GM21717 (cell line): ENCODE results near the gene MCTP2.
"Not testable (repeated sequence)": the region's sequence is repeated elsewhere in the genome, so short reads cannot be mapped to it uniquely, and the experiment has no call there.

ENCODE experiments used
- ATAC-seq: cut with Tn5 transposase; IDR thresholded peaks from one replicate; pipeline ENCODE4 v1.9.1; 2021; ENCODE audit warnings: mild to moderate bottlenecking, moderate library complexity; ENCODE audit not compliant: unreplicated experiment

Gene MCTP2

GRCh38 chr15:94493176-94493575, 261.8 kb downstream of the MCTP2 start:
- no peak for ATAC-seq

DNA sequence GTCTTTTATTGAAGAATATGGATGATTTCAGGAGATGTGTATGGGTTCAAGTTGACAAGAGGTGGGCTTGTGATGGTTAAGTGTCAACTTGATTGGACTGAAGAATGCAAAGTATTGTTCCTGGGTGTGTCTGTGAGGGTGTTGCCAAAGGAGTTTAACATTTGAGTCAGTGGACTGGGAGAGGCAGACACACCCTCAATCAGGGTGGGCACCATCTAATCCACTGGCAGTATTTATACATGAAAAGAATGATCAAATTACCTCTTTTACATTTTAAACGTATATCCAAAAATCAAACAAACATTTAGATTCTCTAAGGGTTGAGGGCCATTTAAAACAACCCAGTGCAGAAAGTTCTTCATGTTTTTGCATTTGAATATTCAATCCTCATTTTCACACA, 262.2 kb downstream of the MCTP2 start:
- not testable (repeated sequence) for ATAC-seq

DNA sequence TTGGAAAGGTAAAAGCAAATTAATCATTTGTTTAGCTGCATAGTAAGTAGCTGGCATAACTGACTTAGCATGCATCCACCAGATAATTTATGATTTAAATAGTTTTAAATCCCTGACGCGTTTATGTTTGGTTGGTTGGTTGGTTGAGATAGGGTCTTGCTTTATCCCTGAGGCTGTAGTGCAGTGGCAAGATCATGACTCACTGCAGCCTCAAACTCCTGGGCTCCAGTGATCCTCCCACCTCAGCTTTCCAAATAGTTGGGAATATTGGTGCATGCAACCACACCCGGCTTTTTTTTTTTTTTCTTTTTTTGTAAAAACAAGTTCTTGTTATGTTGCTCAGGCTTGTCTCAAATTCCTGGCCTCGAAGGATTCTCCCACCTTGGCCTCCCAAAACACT, 263.4 kb downstream of the MCTP2 start:
- ATAC-seq: no peak

DNA sequence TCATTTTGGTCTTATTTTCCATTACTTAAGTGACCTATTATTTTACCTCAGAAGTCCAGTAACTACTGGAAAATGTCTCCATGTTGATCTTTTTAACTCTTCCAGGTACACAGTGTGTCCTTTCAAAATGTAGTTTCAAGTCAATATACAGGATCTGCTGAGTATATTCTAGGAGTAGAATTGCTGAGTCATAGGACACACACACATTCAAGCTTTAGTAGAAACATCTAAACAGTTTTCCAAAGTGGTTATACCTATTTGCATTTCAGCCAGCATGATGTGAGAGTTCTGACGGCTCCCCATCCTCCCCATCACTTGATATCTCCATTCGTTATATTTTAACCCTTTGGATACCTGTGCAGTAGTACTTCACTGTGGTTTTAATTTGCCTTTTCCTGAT, 271.9 kb downstream of the MCTP2 start:
- no peak for ATAC-seq

DNA sequence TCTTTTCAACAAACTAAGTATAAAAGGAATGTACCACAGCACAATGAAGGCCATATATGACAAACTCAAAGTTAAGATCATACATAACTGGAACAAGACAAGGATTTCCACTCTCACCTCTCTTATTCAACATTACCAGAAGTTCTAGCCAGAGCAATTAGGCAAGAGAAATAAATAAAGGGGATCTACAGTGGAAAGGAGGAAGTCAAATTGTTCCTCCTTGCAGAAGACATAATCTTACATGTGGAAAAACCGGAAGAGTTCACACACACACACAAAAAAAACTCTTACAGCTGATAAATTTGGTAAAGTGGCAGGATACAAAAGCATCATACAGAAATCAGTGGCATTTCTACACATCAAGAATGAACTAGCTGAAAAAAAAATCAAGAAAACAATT, 277.9 kb downstream of the MCTP2 start:
- no peak for ATAC-seq

GRCh38 chr15:94522125-94522524, 290.8 kb downstream of the MCTP2 start:
- no peak for ATAC-seq

DNA sequence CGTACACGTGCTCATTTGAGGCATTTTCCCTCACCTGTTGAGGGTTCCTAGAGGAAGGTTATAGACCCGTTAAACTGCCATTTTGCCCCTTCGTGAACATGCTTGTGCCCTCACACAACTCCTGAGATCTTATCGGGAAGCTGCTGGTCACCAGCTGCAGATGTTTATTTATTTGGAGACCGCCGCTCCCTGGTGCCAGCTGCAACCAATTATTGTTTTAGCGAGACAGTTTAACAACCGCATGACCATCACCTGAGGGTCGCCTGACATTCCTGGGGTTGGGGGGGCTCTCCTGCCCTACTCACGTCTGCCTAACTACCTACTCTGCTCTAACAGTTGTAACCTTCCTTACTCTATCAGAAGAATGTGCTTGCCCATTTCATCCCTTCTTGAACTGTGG, 292.5 kb downstream of the MCTP2 start:
- no peak for ATAC-seq

GRCh38 chr15:94524565-94524964, 293.2 kb downstream of the MCTP2 start:
- ATAC-seq: no peak

GRCh38 chr15:94526071-94526689, 294.8 kb downstream of the MCTP2 start:
- ATAC-seq: no peak

- no peak for ATAC-seq
Observed at GRCh38 chr15:94532226-94532625, 300.9 kb downstream of the MCTP2 start.
